BJ (cell line): ENCODE data around the gene EDC4. TPM values are rescaled to one million over a fixed set of nuclear protein-coding genes. Genes with fewer than 3 reads are reported as not detected.

Experiments used
- CTCF ChIA-PET: fragments of 350-600 bp; formaldehyde crosslinking; extraction: SDS; loops from one replicate; lab custom pipeline; 2021; ENCODE audit warnings: antibody characterized with exemption, inconsistent platforms; lab: Yijun Ruan, JAX
- POLR2A ChIA-PET: fragments of 300-600 bp; sonication (Branson Sonifier 250); formaldehyde crosslinking; extraction: SDS; loops from one replicate; lab custom pipeline; 2021; ENCODE audit warnings: antibody characterized with exemption; lab: Charles Lee
- DNase-seq: peaks from one replicate; pipeline ENCODE4 v3.0.0-alpha.2; 2011; ENCODE audit warnings: low read depth
- H3K27me3 ChIP-seq: 2 replicates; pipeline ENCODE4 v1.6.0; 2011; ENCODE audit warnings: low read length; ENCODE audit not compliant: control insufficient read depth, insufficient read depth
- H3K36me3 ChIP-seq: 2 replicates; pipeline ENCODE4 v1.5.1; 2011; ENCODE audit warnings: low read length; ENCODE audit not compliant: control insufficient read depth, insufficient read depth
- H3K4me3 ChIP-seq: 2 replicates; pipeline ENCODE4 v1.5.1; 2011; ENCODE audit warnings: low read depth, mild to moderate bottlenecking, control low read depth, low read length
- polyA plus RNA-seq: library from polyadenylated mRNA; depleted of rRNA; stranded (reverse); fragments of >200 nt; gene quantifications from 2 replicates; pipeline ENCODE4 v1.2.3, GENCODE V29; 2011; rRNA removed
- small RNA-seq: library from RNA; depleted of rRNA; stranded (forward); fragments of <200 nt; gene quantifications from one replicate; pipeline ENCODE3, GENCODE V24; 2012; ENCODE audit warnings: low replicate concordance, low read depth; ENCODE audit not compliant: insufficient read length
- TF ChIP-seq, protein P1 (sequence below): IDR thresholded peaks from 2 replicates; pipeline ENCODE4 v1.5.1; 2011; ENCODE audit warnings: low read depth, mild to moderate bottlenecking, control low read depth, inconsistent platforms, low read length, moderate library complexity; ENCODE audit not compliant: insufficient read depth

The EDC4 gene
- polyA plus RNA-seq, 1 experiment: 27.4 TPM

DNA sequence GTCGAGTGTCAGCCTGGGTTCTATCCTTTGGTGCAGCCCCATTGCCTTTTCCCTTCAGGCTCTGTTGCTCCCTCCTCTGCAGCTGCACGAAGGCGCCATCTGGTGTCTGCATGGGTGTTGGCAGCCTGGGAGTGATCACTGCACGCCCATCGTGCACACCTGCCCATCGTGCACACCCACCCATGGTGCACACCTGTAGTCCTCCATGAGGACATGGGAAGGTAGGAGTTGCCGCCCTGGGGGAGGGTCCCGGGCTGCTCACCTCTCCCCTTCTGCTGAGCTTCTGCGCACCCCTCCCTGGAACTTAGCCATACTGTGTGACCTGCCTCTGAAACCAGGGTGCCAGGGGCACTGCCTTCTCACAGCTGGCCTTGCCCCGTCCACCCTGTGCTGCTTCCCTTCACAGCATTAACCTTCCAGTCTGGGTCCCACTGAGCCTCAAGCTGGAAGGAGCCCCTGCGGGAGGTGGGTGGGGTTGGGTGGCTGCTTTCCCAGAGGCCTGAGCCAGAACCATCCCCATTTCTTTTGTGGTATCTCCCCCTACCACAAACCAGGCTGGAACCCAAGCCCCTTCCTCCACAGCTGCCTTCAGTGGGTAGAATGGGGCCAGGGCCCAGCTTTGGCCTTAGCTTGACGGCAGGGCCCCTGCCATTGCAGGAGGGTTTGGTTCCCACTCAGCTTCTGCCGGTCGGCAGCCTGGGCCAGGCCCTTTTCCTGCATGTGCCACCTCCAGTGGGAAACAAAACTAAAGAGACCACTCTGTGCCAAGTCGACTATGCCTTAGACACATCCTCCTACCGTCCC, 55.9 kb downstream of the EDC4 start:
- POLR2A ChIA-PET: no interaction called here
- CTCF ChIA-PET: interaction anchor here (0.6 to 12.9 kb wide), 25 partner anchors 8 to 408 kb away, joined by 3 to 155 read pairs (median 4); partner anchors contain the start of genes NRN1L and PSMB10
- Histone ChIP-seq H3K36me3 (peaks cover 21% of the 10 kb centered on the region), H3K4me3 (no peak overlapping the region), H3K27me3 (no peaks in the 10 kb centered on the region)
- DNase-seq: no peak
- TF ChIP-seq, protein P1, sequence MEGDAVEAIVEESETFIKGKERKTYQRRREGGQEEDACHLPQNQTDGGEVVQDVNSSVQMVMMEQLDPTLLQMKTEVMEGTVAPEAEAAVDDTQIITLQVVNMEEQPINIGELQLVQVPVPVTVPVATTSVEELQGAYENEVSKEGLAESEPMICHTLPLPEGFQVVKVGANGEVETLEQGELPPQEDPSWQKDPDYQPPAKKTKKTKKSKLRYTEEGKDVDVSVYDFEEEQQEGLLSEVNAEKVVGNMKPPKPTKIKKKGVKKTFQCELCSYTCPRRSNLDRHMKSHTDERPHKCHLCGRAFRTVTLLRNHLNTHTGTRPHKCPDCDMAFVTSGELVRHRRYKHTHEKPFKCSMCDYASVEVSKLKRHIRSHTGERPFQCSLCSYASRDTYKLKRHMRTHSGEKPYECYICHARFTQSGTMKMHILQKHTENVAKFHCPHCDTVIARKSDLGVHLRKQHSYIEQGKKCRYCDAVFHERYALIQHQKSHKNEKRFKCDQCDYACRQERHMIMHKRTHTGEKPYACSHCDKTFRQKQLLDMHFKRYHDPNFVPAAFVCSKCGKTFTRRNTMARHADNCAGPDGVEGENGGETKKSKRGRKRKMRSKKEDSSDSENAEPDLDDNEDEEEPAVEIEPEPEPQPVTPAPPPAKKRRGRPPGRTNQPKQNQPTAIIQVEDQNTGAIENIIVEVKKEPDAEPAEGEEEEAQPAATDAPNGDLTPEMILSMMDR: peak; percentile 93

DNA sequence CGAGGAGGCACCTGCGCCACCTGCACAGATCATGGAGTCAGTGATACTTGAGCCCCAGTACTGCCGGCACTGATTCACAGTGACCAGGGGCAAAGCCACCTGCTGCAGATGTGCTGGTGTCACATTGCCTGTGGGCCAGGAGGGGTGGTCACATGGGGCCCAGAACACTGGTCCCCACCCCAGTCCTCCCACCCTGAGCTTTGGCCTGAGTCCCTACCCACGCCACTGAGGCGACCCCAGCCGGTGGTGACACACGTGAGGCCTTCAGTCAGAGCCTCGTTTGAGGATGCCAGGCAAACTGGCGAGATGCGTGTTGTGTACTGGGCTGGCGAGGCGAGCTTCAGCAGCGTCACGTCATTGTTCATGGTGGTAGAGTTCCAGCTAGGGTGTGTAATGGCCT, 57.3 kb downstream of the EDC4 start:
- DNase-seq: no peak
- TF ChIP-seq, protein P1: no peak
- POLR2A ChIA-PET: no interaction called here
- CTCF ChIA-PET: interaction anchor here (0.8 to 12.9 kb wide), 4 partner anchors 45 to 262 kb away, joined by 3 to 155 read pairs (median 8); partner anchors contain the start of gene NRN1L
- Histone ChIP-seq H3K4me3 (no peak overlapping the region), H3K27me3 (no peaks in the 10 kb centered on the region), H3K36me3 (peaks cover 22% of the 10 kb centered on the region)

DNA sequence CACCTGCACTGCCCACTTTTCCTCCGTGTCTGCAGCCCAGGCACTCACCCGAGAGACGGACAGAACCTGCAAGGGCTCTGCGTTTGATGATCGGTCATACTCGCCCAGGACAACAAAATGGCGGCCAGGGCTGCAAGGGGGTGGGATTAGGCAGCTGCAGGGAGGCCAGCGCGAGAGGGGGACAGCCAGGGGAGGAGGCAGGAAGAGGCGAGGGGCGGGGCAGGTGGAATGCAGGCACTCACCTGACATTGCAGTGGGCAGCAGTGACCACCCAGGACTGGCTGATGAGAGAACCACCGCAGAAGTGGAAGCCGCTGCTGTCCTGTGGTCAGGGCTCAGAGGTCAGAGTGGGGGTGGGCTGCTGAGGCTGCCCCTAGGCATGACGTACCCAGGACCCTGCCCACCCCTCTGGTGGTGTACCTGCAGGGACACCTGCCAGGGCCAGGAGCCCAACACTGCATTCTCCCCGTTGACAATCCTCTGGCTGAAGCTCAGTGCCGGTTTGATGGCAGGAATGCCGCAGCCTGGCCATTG, 57.9 kb downstream of the EDC4 start:
- TF ChIP-seq, protein P1: no peak
- no peak for DNase-seq
- no peak overlapping the region for H3K4me3 ChIP-seq
- H3K27me3 ChIP-seq: no peaks in the 10 kb centered on the region
- CTCF ChIA-PET: interaction anchor here (0.8 to 12.9 kb wide), 4 partner anchors 45 to 296 kb away, joined by 3 to 155 read pairs (median 8); partner anchors contain the start of gene NRN1L
- H3K36me3 ChIP-seq: peaks cover 22% of the 10 kb centered on the region
- POLR2A ChIA-PET: no interaction called here

Small RNAs within 50 kb of the gene (small RNA-seq; reads per million reads assigned to genes)
- gene AC040162.2: not detected
- gene NRN1L: not detected

Other genes starting within 250 kb of the EDC4 start
- gene CARMIL2, start 227.9 kb upstream of the EDC4 start, polyA plus RNA-seq: 0.18 and 0.23 TPM in 2 replicates
- 14.1 and 29.5 TPM in 2 replicates for gene ACD, start 212.8 kb upstream of the EDC4 start, polyA plus RNA-seq
- gene PARD6A, start 212.1 kb upstream of the EDC4 start, polyA plus RNA-seq: 0.86 and 0.88 TPM in 2 replicates
- 7.6 and 10.9 TPM in 2 replicates for gene ENKD1, start 206.3 kb upstream of the EDC4 start, polyA plus RNA-seq
- gene C16orf86, start 206.2 kb upstream of the EDC4 start, polyA plus RNA-seq: 0.87 and 1.5 TPM in 2 replicates
- gene GFOD2, start 153.7 kb upstream of the EDC4 start, polyA plus RNA-seq: 11.4 and 13.6 TPM in 2 replicates
- 11.5 and 17.6 TPM in 2 replicates for gene RANBP10, start 66.5 kb upstream of the EDC4 start, polyA plus RNA-seq
- 0.96 and 1.6 TPM in 2 replicates for gene TSNAXIP1, start 66.2 kb upstream of the EDC4 start, polyA plus RNA-seq
- gene THAP11, start 30.7 kb upstream of the EDC4 start, polyA plus RNA-seq: 20.1 and 25.8 TPM in 2 replicates
- 173 and 230 TPM in 2 replicates for gene NUTF2, start 26.1 kb upstream of the EDC4 start, polyA plus RNA-seq
- 26.2 and 42.4 TPM in 2 replicates for gene CENPT, start 25.4 kb upstream of the EDC4 start, polyA plus RNA-seq
- gene NRN1L, start 11.8 kb downstream of the EDC4 start, polyA plus RNA-seq: 0.22 and 0.27 TPM in 2 replicates
- gene PSKH1, start 20.2 kb downstream of the EDC4 start, polyA plus RNA-seq: 26.0 and 45.5 TPM in 2 replicates
- gene CTRL, start 58.8 kb downstream of the EDC4 start, polyA plus RNA-seq: 0.15 and 0.58 TPM in 2 replicates
- 24.8 and 29.1 TPM in 2 replicates for gene PSMB10, start 63.8 kb downstream of the EDC4 start, polyA plus RNA-seq
- 7.9 and 13.6 TPM in 2 replicates for gene LCAT, start 71.1 kb downstream of the EDC4 start, polyA plus RNA-seq
- gene SLC12A4, start 95.6 kb downstream of the EDC4 start, polyA plus RNA-seq: 64.4 and 115 TPM in 2 replicates
- gene DPEP3, start 107.4 kb downstream of the EDC4 start, polyA plus RNA-seq: not detected in 2 replicates
- gene DPEP2, start 126.4 kb downstream of the EDC4 start, polyA plus RNA-seq: 0.10 and 0.25 TPM in 2 replicates
- gene DPEP2NB, start 142.9 kb downstream of the EDC4 start, polyA plus RNA-seq: not detected in 2 replicates
- gene DDX28, start 150.2 kb downstream of the EDC4 start, polyA plus RNA-seq: 8.1 and 10.1 TPM in 2 replicates
- 12.9 and 18.3 TPM in 2 replicates for gene DUS2, start 150.2 kb downstream of the EDC4 start, polyA plus RNA-seq
- gene NFATC3, start 212.3 kb downstream of the EDC4 start, polyA plus RNA-seq: 10.5 and 14.9 TPM in 2 replicates